ENCODE results near the gene RACK1. TPM values are rescaled to one million over a fixed set of nuclear protein-coding genes. Genes with fewer than 3 reads are reported as not detected.
"Not testable (repeated sequence)": the region's sequence is repeated elsewhere in the genome, so short reads cannot be mapped to it uniquely, and the experiment has no call there.

RACK1 gene
- polyA plus RNA-seq (2013, experiment 1 of 2) = 2,091 TPM
- polyA plus RNA-seq (2013, experiment 2 of 2) = 2,124 TPM

DNA sequence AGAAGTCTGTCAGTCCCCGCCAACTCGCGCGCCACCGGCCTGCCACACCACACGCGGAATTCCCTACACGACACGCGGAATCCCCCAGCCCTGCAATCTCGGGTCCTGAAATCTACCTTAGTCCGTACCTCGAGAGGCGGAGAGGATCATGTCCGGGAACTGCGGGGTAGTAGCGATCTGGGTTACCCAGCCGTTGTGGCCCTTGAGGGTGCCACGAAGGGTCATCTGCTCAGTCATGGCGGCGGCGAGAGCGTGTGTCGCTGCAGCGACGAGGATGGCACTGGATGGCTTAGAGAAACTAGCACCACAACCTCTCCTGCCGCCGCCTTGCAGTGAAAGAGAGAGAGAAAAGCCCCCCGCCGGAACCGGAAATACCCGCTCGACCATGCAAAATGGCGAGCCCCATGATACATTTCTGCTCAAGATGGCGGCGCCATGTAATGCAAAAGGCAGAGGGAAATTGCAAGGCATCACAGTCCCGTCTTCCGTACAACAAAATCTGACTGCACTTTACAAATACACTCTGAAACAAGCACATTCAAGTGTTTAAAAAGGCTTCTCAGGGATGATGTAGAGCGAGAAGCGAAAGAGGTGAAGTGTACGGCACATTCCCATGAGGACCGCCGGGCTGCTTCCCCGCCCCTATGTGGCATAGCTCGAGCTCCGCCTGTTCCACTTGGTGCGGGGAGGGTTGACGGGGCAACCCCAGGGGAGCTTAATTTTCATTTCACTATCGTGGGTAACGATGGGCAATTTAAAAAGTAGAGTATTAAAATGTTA, at the start of gene RACK1:
Gene RACK1 (minus strand): TSS at position 343 of the 780 bp plus-strand sequence. CDS start 106 bp downstream, at position 237.
- peaks cover 50% of the 10 kb centered on the region for H3K36me3 ChIP-seq (ENCODE audit: insufficient read depth, low read length)

DNA sequence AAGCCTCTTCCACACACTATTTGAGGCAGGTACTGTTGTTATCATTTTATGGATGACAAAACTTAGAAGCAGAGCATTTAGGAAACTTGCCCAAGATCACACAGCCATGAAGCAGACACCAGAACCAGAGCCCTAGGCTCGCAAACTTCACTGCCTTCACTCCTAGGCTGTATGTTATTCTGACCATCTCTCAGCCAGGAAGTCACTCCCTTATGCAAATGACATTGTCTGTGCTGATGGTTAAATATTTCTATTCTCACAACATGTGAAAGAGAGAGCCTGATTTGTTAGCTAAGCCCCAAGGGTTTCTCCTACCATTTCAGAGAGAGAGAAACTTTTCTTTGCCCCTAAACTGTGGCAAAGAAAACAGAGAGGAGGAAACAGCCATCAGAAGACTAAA, 43.6 kb upstream of the RACK1 start:
- H3K27me3 ChIP-seq (ENCODE audit: insufficient read depth, low read length); H3K9me3 ChIP-seq (ENCODE audit: insufficient read depth, low read depth, low read length); H3K9ac ChIP-seq (ENCODE audit: low read depth, low read length); H3K4me1 ChIP-seq (ENCODE audit: insufficient read depth, low read length); H3K4me3 ChIP-seq (ENCODE audit: low read length); H3K27ac ChIP-seq (ENCODE audit: low read depth, low read length): not testable (repeated sequence)
- H3K36me3 ChIP-seq (ENCODE audit: insufficient read depth, low read length) = peaks cover 43% of the 10 kb centered on the region
- 86% methylated on average over 1 of the region's 1 CpG for WGBS

More for the DNA sequence above, at the start of gene RACK1:
- no peaks in the 10 kb centered on the region for H3K9me3 ChIP-seq (ENCODE audit: insufficient read depth, low read depth, low read length)
- peaks cover 18% of the 10 kb centered on the region; the same call in 1 of the 2 replicates for H3K4me1 ChIP-seq (ENCODE audit: insufficient read depth, low read length)
- peak within 1 kb of the TSS; percentile 99 for H3K9ac ChIP-seq (ENCODE audit: low read depth, low read length)
- peak within 1 kb of the TSS; percentile 77 for H3K4me3 ChIP-seq (ENCODE audit: low read length)
- H3K27ac ChIP-seq (ENCODE audit: low read depth, low read length) = peak within 1 kb of the TSS; percentile 92
- no peaks in the 10 kb centered on the region for H3K27me3 ChIP-seq (ENCODE audit: insufficient read depth, low read length)
- under 1% methylated on average over 50 of the region's 50 CpGs for WGBS

DNA sequence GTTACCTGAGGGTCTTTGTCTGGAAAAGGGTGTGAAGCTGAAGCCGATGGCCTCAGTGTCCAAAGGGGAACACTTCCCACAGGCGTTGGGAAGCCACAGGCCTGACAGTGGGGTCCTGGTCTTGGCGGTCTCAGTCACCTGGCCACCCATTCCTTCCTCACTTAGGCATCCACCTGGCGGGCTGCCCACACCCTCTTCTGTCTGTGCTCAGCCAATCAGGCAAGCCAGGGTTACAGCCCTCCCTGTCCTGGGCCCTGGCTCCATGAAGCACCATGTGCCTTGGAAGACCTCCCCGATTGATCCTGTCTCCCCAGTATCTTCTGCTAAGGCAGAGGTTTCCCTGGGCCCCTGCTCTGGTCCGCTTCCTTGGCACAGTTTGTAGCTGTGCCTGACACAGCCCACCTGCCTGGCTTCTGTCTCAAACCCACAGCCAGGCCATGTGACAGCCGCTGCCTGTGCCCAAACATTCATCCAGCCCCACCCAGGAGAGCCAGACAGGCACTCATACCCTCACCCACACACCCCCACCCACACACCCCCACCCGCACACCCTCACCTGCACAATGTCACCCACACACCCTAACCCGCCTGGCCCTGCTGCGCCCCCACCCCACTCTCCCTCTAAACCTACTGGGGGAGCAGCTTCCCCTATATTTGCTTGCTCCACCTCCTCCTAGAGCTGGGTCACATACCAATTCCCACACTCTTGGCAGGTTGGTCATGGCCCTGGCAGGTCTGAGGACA, 42.4 kb upstream of the RACK1 start:
- H3K9ac ChIP-seq (ENCODE audit: low read depth, low read length); H3K27ac ChIP-seq (ENCODE audit: low read depth, low read length); H3K9me3 ChIP-seq (ENCODE audit: insufficient read depth, low read depth, low read length); H3K4me1 ChIP-seq (ENCODE audit: insufficient read depth, low read length); H3K27me3 ChIP-seq (ENCODE audit: insufficient read depth, low read length); H3K4me3 ChIP-seq (ENCODE audit: low read length): not testable (repeated sequence)
- peaks cover 43% of the 10 kb centered on the region for H3K36me3 ChIP-seq (ENCODE audit: insufficient read depth, low read length)
- 94% methylated on average over 10 of the region's 10 CpGs for WGBS

DNA sequence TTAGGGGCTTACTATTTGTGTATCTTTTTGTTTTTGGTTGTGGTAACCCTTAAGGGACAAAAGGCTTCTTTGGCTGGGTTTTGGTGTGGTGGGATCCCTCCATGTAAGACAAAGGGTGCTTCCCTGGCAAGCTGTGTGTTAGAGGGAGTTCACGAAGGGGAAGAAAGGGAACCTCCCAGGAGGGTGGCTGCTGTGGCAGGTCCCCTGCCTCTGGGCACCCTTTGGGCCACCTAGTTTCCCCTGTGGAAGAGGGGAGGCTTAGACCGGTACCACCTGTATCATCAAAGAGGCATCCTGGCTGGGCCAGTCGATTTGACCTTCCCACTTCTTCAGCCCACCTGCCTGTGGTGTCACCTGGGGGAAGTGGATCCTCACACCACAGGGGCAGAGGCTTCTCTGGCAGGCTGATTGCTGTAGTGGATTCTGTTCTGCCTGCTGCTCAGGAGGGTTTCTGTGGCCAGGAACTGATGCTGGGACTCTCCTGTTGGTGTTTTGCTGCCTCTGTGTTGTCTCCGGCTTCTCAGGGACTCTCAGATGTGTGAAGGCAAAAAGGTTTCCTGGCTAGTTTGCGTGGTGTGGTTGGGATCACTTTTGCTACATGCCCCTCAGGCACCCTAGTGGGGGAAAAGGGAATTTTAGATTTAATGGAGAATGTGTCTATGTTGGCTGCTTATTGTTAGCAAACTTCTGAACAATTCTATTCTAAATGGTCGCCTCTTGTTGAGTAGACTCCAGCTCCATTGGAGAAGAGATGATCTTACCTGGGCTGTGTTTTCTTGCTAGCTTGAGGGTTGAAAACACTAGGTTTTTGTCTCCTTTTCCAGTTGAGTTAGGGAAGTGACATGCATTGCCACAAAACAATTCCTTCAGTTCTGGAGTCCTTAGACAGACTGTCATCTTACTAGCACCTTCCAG, 40.4 kb upstream of the RACK1 start:
- H3K36me3 ChIP-seq (ENCODE audit: insufficient read depth, low read length) = peaks cover 43% of the 10 kb centered on the region
- H3K27me3 ChIP-seq (ENCODE audit: insufficient read depth, low read length); H3K27ac ChIP-seq (ENCODE audit: low read depth, low read length); H3K9ac ChIP-seq (ENCODE audit: low read depth, low read length); H3K4me3 ChIP-seq (ENCODE audit: low read length); H3K4me1 ChIP-seq (ENCODE audit: insufficient read depth, low read length); H3K9me3 ChIP-seq (ENCODE audit: insufficient read depth, low read depth, low read length): not testable (repeated sequence)
- 75% methylated on average over 4 of the region's 6 CpGs for WGBS

DNA sequence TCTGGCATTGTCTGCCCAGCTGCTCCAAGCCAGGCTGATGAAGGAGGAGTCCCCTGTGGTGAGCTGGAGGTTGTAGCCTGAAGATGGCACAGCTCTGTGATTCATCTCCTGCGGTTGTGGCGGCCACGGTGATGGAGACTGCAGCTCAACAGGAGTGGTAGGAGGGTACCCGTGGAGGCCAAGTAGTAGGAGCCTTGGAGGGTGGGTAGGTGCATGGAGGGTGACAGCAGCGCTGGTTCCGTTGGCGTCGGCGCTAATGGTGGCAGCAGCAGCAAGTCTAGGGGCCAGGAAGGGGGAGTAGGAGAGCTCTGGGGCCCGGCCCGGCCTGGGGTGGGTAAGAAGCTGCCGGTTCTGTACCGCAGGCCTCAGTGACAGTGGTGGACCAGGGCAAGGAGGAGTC, 39.6 kb upstream of the RACK1 start:
- H3K4me1 ChIP-seq (ENCODE audit: insufficient read depth, low read length) = no peaks in the 10 kb centered on the region
- WGBS = 91% methylated on average over 13 of the region's 13 CpGs
- H3K36me3 ChIP-seq (ENCODE audit: insufficient read depth, low read length) = peaks cover 43% of the 10 kb centered on the region

DNA sequence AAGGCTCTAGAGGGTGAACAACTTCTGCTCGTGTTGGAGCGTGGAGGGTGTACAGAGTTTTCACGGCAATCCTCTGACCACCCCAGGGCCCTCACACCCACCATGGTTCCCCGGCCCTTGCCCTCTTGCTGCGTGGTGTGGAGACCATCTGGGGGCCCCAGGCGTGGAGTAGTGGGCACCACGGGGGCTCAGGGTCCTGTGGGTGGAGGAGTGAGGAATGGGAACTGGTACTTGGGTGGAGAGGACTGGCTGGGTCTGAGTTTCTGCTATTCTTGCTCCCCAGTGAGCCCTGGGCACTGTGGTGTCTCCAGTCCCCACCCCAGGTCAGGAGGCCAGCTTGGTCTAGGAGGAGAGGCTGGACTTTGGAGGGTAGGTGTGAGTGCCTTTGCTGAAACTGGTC, 39.2 kb upstream of the RACK1 start:
- no peaks in the 10 kb centered on the region for H3K27me3 ChIP-seq (ENCODE audit: insufficient read depth, low read length)
- 93% methylated on average over 7 of the region's 7 CpGs for WGBS
- no peak overlapping the region for H3K9ac ChIP-seq (ENCODE audit: low read depth, low read length)
- H3K4me3 ChIP-seq (ENCODE audit: low read length) = no peak overlapping the region
- H3K4me1 ChIP-seq (ENCODE audit: insufficient read depth, low read length) = no peaks in the 10 kb centered on the region
- peaks cover 39% of the 10 kb centered on the region for H3K36me3 ChIP-seq (ENCODE audit: insufficient read depth, low read length)
- no peak overlapping the region for H3K27ac ChIP-seq (ENCODE audit: low read depth, low read length)
- no peaks in the 10 kb centered on the region for H3K9me3 ChIP-seq (ENCODE audit: insufficient read depth, low read depth, low read length)

More for the DNA sequence above, 39.6 kb upstream of the RACK1 start:
- Histone ChIP-seq H3K9ac (ENCODE audit: low read depth, low read length) (no peak overlapping the region), H3K27me3 (ENCODE audit: insufficient read depth, low read length) (no peaks in the 10 kb centered on the region), H3K27ac (ENCODE audit: low read depth, low read length) (no peak overlapping the region), H3K9me3 (ENCODE audit: insufficient read depth, low read depth, low read length) (no peaks in the 10 kb centered on the region), H3K4me3 (ENCODE audit: low read length) (no peak overlapping the region)

DNA sequence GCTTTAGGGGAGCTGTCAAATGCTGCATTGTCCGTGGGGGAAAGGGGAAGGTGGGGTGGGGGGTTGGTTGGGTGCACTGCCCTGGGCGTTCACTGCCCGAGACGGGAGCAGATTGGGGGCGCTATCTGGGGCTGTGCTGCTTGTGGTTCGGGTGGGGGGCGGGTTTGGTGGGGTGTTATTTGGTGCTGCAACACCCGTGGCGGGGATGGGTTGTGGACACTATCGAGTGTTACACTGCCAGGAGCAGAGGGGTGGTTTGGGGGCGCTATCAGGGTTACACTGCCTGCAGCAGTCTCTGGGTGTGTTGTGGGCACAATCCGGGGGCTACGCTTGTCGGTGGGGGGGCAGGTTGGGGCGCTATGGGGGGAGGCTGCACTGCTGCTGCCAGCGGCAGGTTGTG, 38.7 kb upstream of the RACK1 start:
- not testable (repeated sequence) for H3K27ac ChIP-seq (ENCODE audit: low read depth, low read length); H3K27me3 ChIP-seq (ENCODE audit: insufficient read depth, low read length); H3K4me1 ChIP-seq (ENCODE audit: insufficient read depth, low read length); H3K9ac ChIP-seq (ENCODE audit: low read depth, low read length); H3K9me3 ChIP-seq (ENCODE audit: insufficient read depth, low read depth, low read length)
- 80% methylated on average over 15 of the region's 16 CpGs for WGBS
- Histone ChIP-seq H3K36me3 (ENCODE audit: insufficient read depth, low read length) (peaks cover 34% of the 10 kb centered on the region), H3K4me3 (ENCODE audit: low read length) (peak overlapping the region; percentile 98)

DNA sequence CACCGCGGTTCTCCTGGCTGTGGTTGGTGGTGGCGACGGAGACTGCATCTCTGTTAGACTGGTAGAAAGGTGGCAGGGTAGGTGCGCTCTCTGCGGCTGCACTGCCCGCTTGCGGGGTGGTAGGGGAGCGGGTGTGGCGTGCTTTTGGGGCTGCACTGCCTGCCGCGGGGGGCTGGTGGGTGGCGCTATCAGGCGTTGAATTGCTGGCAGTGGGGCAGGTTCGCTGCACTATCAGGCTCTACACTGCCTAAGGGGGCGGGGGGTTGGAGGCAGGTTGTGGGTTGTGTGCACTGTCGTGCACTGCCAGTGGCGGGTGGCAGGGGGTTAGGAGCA, 38.2 kb upstream of the RACK1 start:
- no peak overlapping the region for H3K27ac ChIP-seq (ENCODE audit: low read depth, low read length)
- no peaks in the 10 kb centered on the region for H3K4me1 ChIP-seq (ENCODE audit: insufficient read depth, low read length)
- 5% methylated on average over 18 of the region's 18 CpGs for WGBS
- H3K4me3 ChIP-seq (ENCODE audit: low read length) = peak overlapping the region; percentile 98
- peak overlapping the region; percentile 35; the same call in 1 of the 2 replicates for H3K9ac ChIP-seq (ENCODE audit: low read depth, low read length)
- peaks cover 29% of the 10 kb centered on the region for H3K36me3 ChIP-seq (ENCODE audit: insufficient read depth, low read length)
- no peaks in the 10 kb centered on the region for H3K27me3 ChIP-seq (ENCODE audit: insufficient read depth, low read length)
- no peaks in the 10 kb centered on the region for H3K9me3 ChIP-seq (ENCODE audit: insufficient read depth, low read depth, low read length)

DNA sequence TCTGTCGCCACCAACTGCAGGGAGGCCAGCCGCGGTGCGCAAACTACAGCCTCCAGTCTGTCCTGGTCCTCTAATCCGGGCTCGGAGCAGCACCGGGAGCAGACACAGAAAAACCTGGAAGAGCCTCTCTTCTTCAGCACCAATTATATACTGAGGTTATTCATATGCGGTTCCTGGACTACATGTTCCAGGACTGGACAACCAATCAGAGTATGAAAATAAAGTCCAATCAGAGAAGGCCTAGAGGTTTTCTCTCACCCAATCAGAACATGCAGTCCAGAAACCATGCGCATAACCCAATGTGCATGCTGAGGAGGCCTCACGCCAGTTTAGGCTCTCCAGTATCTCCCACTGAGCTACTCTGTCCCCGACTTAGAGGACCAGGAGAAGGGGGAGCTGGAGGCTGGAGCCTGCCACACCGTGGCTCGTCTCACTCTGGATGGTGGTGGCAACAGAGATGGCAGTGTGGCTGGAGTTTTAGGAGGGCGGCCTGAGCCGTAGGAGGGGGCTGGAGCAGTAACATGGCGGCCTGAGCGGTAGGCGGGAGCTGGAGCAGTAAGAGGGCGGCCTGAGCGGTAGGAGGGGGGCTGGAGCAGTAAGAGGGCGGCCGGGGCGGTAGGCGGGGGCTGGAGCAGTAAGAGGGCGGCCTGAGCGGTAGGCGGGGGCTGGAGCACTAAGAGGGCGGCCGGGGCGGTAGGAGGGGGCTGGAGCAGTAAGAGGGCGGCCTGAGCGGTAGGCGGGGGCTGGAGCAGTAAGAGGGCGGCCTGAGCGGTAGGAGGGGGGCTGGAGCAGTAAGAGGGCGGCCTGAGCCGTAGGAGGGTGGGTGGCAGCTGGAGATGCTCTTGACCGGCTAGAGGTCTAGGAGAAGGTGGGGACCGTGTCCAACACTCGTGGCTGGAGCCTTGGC, 37.6 kb upstream of the RACK1 start:
- Histone ChIP-seq H3K36me3 (ENCODE audit: insufficient read depth, low read length) (peaks cover 23% of the 10 kb centered on the region; the same call in 1 of the 2 replicates), H3K4me3 (ENCODE audit: low read length) (peak overlapping the region; percentile 98), H3K4me1 (ENCODE audit: insufficient read depth, low read length) (no peaks in the 10 kb centered on the region), H3K9me3 (ENCODE audit: insufficient read depth, low read depth, low read length) (no peaks in the 10 kb centered on the region), H3K27me3 (ENCODE audit: insufficient read depth, low read length) (no peaks in the 10 kb centered on the region), H3K27ac (ENCODE audit: low read depth, low read length) (peak overlapping the region; percentile 94), H3K9ac (ENCODE audit: low read depth, low read length) (peak overlapping the region; percentile 91)
- WGBS = 2% methylated on average over 40 of the region's 40 CpGs

DNA sequence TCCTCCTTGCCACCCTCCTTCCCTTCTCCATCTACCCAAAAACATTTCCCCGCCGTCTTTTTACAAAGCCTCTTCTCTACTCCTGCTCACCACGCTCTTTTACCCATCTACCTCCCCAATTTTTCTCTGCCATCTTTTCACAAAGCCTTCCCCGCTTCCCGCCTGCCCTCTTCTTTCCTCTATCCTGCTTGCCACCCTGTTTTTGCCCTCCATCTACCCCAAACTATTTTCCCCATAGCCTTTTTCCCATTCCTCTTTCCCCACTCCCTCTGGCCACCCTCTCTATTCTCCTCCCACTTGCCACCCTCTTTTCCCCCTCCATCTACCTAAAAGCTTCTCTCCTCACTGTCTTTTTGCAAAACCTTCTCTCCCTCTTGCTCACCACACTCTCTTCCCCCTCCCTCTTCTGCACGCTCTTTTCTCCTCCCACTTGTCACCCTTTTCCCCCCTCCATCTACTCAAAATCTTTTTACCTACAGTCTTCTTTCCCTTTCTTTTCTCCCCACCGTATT, 36.6 kb upstream of the RACK1 start:
- Histone ChIP-seq H3K4me1 (ENCODE audit: insufficient read depth, low read length) (no peaks in the 10 kb centered on the region), H3K9ac (ENCODE audit: low read depth, low read length) (peak overlapping the region; percentile 58; the same call in 1 of the 2 replicates), H3K36me3 (ENCODE audit: insufficient read depth, low read length) (peaks cover 17% of the 10 kb centered on the region; the same call in 1 of the 2 replicates), H3K4me3 (ENCODE audit: low read length) (peak overlapping the region; percentile 98), H3K9me3 (ENCODE audit: insufficient read depth, low read depth, low read length) (no peaks in the 10 kb centered on the region), H3K27me3 (ENCODE audit: insufficient read depth, low read length) (no peaks in the 10 kb centered on the region), H3K27ac (ENCODE audit: low read depth, low read length) (no peak overlapping the region)
- 4% methylated on average over 7 of the region's 7 CpGs for WGBS

Data from HUES64 (cell line).